HCT116 (cell line): ENCODE measurements around the gene INTS3. TPM values are rescaled to one million over a fixed set of nuclear protein-coding genes. Genes with fewer than 3 reads are reported as not detected.

Source experiments
- ATAC-seq: fragments of 200-7000 bp; cut with Tn5 transposase; 2 replicates; pipeline ENCODE4 v1.9.1; 2020; ENCODE audit warnings: mild to moderate bottlenecking, moderate library complexity
- BruUV-seq: library from RNA; stranded (reverse); fragments of 400-500 nt; replicated peaks from 2 replicates; lab custom pipeline; 2021; lab: Mats Ljungman, UMichigan
- CTCF ChIA-PET: fragments of 300-600 bp; sonication (Branson Sonifier 250); formaldehyde crosslinking; loops from one replicate; lab custom pipeline; 2021; ENCODE audit warnings: antibody characterized with exemption; lab: Charles Lee
- POLR2A ChIA-PET: fragments of 300-600, 350-600 bp; sonication (Branson Sonifier 250); formaldehyde crosslinking; loops from one replicate; lab custom pipeline; 2021; ENCODE audit warnings: antibody characterized with exemption; lab: Charles Lee
- RAD21 ChIA-PET, 2 experiments: fragments of 300-600 bp; sonication (Branson Sonifier 250); formaldehyde crosslinking; loops; one replicate each; lab custom pipeline; 2023; ENCODE audit warnings: low total read pairs in 2 of 2; ENCODE audit not compliant: uncharacterized antibody in 2 of 2, unreplicated experiment in 2 of 2, low non-redundant PET in 1 of 2; lab: Charles Lee
- DNase-seq: peaks from one replicate; pipeline ENCODE4 v3.0.0-alpha.2; 2010; ENCODE audit warnings: low read depth, low spot score
- H2AFZ ChIP-seq: fragments of 200-600 bp; shearing (Covaris generic), sonication (generic); 2 replicates; pipeline ENCODE4 v1.6.1; 2017; ENCODE audit warnings: low read depth, mixed run types, mixed read lengths, antibody characterized with exemption, low read length; ENCODE audit not compliant: poor library complexity, severe bottlenecking
- H3K27ac ChIP-seq: 2 replicates; pipeline ENCODE4 v1.5.1; 2012; ENCODE audit warnings: low read depth, low read length
- H3K27me3 ChIP-seq: fragments of 200-600 bp; sonication (generic); 2 replicates; pipeline ENCODE4 v1.6.1; 2016; ENCODE audit warnings: mixed run types, low read length, mixed read lengths; ENCODE audit not compliant: insufficient read depth
- H3K36me3 ChIP-seq, 2 experiments: fragments of 200-500 bp in 1 of 2; fragments of 200-600 bp in 1 of 2; sonication (Bioruptor generic) in 1 of 2; sonication (generic) in 1 of 2; 2 replicates each; pipeline versions ENCODE4 v1.5.1 to v1.6.1; 2014 to 2016; ENCODE audit warnings: low read length in 2 of 2, inconsistent platforms in 1 of 2, mixed read lengths in 1 of 2, mixed run types in 1 of 2; ENCODE audit not compliant: insufficient read depth in 2 of 2, control insufficient read depth in 1 of 2
- H3K4me1 ChIP-seq, 2 experiments: fragments of 200-600 bp in 1 of 2; sonication (generic) in 1 of 2; 2 replicates each; pipeline versions ENCODE4 v1.5.1 to v1.6.1; 2012 to 2017; ENCODE audit warnings: low read length in 2 of 2, inconsistent platforms in 1 of 2, mild to moderate bottlenecking in 1 of 2, mixed read lengths in 1 of 2, mixed run types in 1 of 2, moderate library complexity in 1 of 2; ENCODE audit not compliant: insufficient read depth in 2 of 2, control insufficient read depth in 1 of 2
- H3K4me2 ChIP-seq: fragments of 200-600 bp; sonication (generic); 2 replicates; pipeline ENCODE4 v1.6.1; 2017; ENCODE audit warnings: mixed run types, low read length, mixed read lengths
- H3K4me3 ChIP-seq, 2 experiments: fragments of 200-600 bp in 1 of 2; sonication (generic) in 1 of 2; replicated peaks in 1 of 2; 2 replicates each; pipeline ENCODE4 v1.5.1; 2011 to 2016; ENCODE audit warnings: low read length in 2 of 2, control low read depth in 1 of 2, low read depth in 1 of 2, mild to moderate bottlenecking in 1 of 2, mixed read lengths in 1 of 2, mixed run types in 1 of 2
- H3K79me2 ChIP-seq: fragments of 200-600 bp; sonication (generic); 2 replicates; pipeline ENCODE4 v1.6.1; 2017; ENCODE audit warnings: mild to moderate bottlenecking, mixed run types, low read length, moderate library complexity, mixed read lengths; ENCODE audit not compliant: insufficient read depth
- H3K9ac ChIP-seq: fragments of 200-600 bp; sonication (generic); 2 replicates; pipeline ENCODE4 v1.6.1; 2016; ENCODE audit warnings: low read length, mixed read lengths
- H3K9me2 ChIP-seq: fragments of 200-600 bp; sonication (generic), shearing (Covaris generic); 2 replicates; pipeline ENCODE4 v1.6.1; 2017; ENCODE audit warnings: mixed run types, mild to moderate bottlenecking, moderate library complexity; ENCODE audit not compliant: insufficient read depth
- H3K9me3 ChIP-seq, 2 experiments: fragments of 200-500 bp in 1 of 2; fragments of 200-600 bp in 1 of 2; sonication (Bioruptor generic) in 1 of 2; sonication (generic) in 1 of 2; 2 replicates each; pipeline ENCODE4 v1.6.1; 2014 to 2017; ENCODE audit warnings: low read length in 2 of 2, mixed read lengths in 2 of 2, inconsistent platforms in 1 of 2, low read depth in 1 of 2, mild to moderate bottlenecking in 1 of 2, mixed run types in 1 of 2, moderate library complexity in 1 of 2; ENCODE audit not compliant: control insufficient read depth in 1 of 2, insufficient read depth in 1 of 2
- H4K20me1 ChIP-seq: fragments of 200-600 bp; sonication (generic), shearing (Covaris generic); 2 replicates; pipeline ENCODE4 v1.6.1; 2017; ENCODE audit warnings: mixed run types, mild to moderate bottlenecking, moderate library complexity; ENCODE audit not compliant: insufficient read depth
- CTCF ChIP-seq, 3 experiments: fragments of 200-600 bp in 1 of 3; sonication (generic) in 1 of 3; IDR thresholded peaks in 2 of 3; conservative IDR thresholded peaks in 1 of 3; 2 replicates each; pipeline ENCODE4 v1.5.1; 2012 to 2017; ENCODE audit warnings: low read depth in 2 of 3, low read length in 2 of 3, antibody characterized with exemption in 1 of 3, borderline replicate concordance in 1 of 3, control low read depth in 1 of 3, mild to moderate bottlenecking in 1 of 3, mixed read lengths in 1 of 3, mixed run types in 1 of 3, moderate library complexity in 1 of 3; ENCODE audit not compliant: insufficient read depth in 1 of 3
- EGR1 ChIP-seq: IDR thresholded peaks from 2 replicates; pipeline ENCODE4 v1.6.1; 2012; ENCODE audit warnings: low read depth
- ELF1 ChIP-seq: IDR thresholded peaks from 2 replicates; pipeline ENCODE4 v1.6.1; 2012; ENCODE audit warnings: low read depth, borderline replicate concordance
- EZH2phosphoT487 ChIP-seq: fragments of 200-600 bp; IDR thresholded peaks from 2 replicates; pipeline ENCODE4 v1.6.1; 2018; ENCODE audit warnings: antibody characterized with exemption, borderline replicate concordance
- JUND ChIP-seq: IDR thresholded peaks from 2 replicates; pipeline ENCODE4 v1.6.1; 2012
- MAX ChIP-seq: IDR thresholded peaks from 2 replicates; pipeline ENCODE4 v1.6.1; 2012
- POLR2A ChIP-seq: IDR thresholded peaks from 2 replicates; pipeline ENCODE4 v1.7.0; 2011; ENCODE audit warnings: borderline replicate concordance; ENCODE audit not compliant: insufficient read depth, insufficient read length; ENCODE audit errors: extremely low read depth
- RAD21 ChIP-seq: IDR thresholded peaks from 2 replicates; pipeline ENCODE4 v1.6.1; 2012; ENCODE audit warnings: low read depth, mild to moderate bottlenecking
- REST ChIP-seq: IDR thresholded peaks from 2 replicates; pipeline ENCODE4 v1.6.1; 2012; ENCODE audit warnings: low read depth
- SP1 ChIP-seq: IDR thresholded peaks from 2 replicates; pipeline ENCODE4 v1.6.1; 2012; ENCODE audit warnings: low read depth
- ZBTB33 ChIP-seq: IDR thresholded peaks from 2 replicates; pipeline ENCODE4 v1.6.1; 2011; ENCODE audit warnings: mild to moderate bottlenecking, low read length, moderate library complexity; ENCODE audit not compliant: insufficient replicate concordance; ENCODE audit errors: extremely low read depth
- ZFX ChIP-seq: fragments of 450-650 bp; IDR thresholded peaks from 2 replicates; pipeline ENCODE4 v1.6.1; 2017
- intact Hi-C: fragments of 100-400 bp; cut with micrococcal nuclease; formaldehyde crosslinking; loops from 2 replicates; pipeline ENCODE4 v1.10.0; 2022
- total RNA-seq: library from RNA; stranded (reverse); gene quantifications from one replicate; pipeline ENCODE4 v1.2.1, GENCODE V29; 2021; ENCODE audit not compliant: unreplicated experiment

The INTS3 gene
- total RNA-seq, 1 experiment from 2014 or later: 47.6 TPM

- ATAC-seq: no peak
- ChIA-PET RAD21 (no interaction called here), POLR2A (no interaction called here)
Observed at GRCh38 chr1:153763365-153764225, 35.7 kb downstream of the INTS3 start.

More at GRCh38 chr1:153763365-153764225, 35.7 kb downstream of the INTS3 start:
- H3K27ac ChIP-seq: no peak overlapping the region
- H3K79me2 ChIP-seq: no peaks in the 10 kb centered on the region
- H2AFZ ChIP-seq: no peak overlapping the region
- H3K27me3 ChIP-seq: no peaks in the 10 kb centered on the region
- intact Hi-C loops: no loop called here
- H4K20me1 ChIP-seq: no peaks in the 10 kb centered on the region
- no peak overlapping the region for H3K9ac ChIP-seq
- H3K36me3 ChIP-seq: peaks cover 40 to 44% of the 10 kb centered on the region in 2 experiments
- no peak overlapping the region for H3K4me3 ChIP-seq
- CTCF ChIA-PET: no interaction called here
- TF ChIP-seq MAX: no peak
- no peak for TF ChIP-seq REST
- TF ChIP-seq SP1: no peak
- TF ChIP-seq POLR2A: no peak
- TF ChIP-seq ZBTB33: no peak
- TF ChIP-seq ELF1: no peak
- TF ChIP-seq CTCF (IDR thresholded peaks at IDR 0.05 in 2 of 3, conservative IDR thresholded peaks at IDR 0.05 in 1 of 3; ENCODE audit: borderline replicate concordance in 1 of 3, insufficient read depth in 1 of 3, low read depth in 2 of 3, low read length in 2 of 3): no peak
- TF ChIP-seq ZFX: no peak
- TF ChIP-seq EGR1: no peak
- no peak for TF ChIP-seq RAD21
- TF ChIP-seq EZH2phosphoT487: no peak
- no peak for TF ChIP-seq JUND
- no peaks in the 10 kb centered on the region for H3K9me2 ChIP-seq
- no peak overlapping the region for H3K4me2 ChIP-seq
- DNase-seq: no peak
- no TSS peak for BruUV-seq
- no peaks in the 10 kb centered on the region for H3K4me1 ChIP-seq
- no peaks in the 10 kb centered on the region for H3K9me3 ChIP-seq
